ENCODE data around the gene RHBDL1. TPM values are rescaled to one million over a fixed set of nuclear protein-coding genes. Genes with fewer than 3 reads are reported as not detected.

Gene RHBDL1
- total and polyA plus RNA-seq, 10 of the 15 experiments (the other 5 are each of a cell fraction or from before 2014, with no cell fraction given), result 0.04 to 1.3 (median 0.65) TPM; not detected in 5

DNA sequence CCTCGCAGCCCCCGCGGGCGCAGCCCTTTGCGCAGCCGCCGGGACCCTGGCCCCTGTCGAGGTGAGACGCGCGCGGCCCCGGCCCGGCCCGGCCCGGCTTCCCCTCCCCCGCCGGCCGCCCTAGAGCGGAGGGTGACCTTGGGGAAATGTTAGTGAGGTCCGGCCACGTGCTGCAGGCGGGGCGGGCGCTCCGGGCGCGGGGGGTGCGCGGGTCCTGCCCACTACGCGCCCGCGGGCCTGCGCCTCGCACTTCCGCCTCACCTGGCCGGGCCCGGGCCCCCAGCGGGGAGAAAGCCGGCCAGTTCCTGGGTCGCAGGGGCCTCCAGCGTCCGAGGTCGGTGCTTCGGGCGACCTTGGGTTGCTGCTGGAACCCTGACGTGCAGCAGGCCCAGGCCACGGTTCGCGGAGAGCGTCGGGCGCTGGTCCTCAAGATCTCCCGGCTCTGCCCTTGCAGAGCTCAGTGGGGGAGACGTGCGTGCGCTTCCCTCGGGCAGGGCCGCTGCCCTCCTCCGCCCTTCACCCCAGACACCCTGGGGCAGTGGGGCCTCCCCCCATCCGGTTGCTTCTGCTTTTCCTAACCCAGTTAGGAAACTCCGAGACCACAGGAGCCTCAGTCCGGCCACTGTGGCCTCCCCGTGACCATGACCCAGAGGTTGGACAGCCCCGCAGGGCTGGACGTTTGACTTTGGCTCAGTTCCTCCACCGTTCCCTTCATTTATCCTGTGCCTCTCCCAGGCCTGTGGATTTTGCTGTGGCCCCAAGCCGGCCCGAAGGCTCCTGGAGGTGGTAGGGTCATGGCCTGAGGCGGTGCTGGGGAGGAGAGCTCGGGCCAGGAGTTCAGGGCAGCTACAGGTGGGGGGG, 33.1 kb upstream of the RHBDL1 start (continued):
- TF ChIP-seq BHLHE40 (IDR thresholded peaks at IDR 0.05; ENCODE audit: borderline replicate concordance in 1 of 2, low read depth in 2 of 2, low read length in 1 of 2) (peak; percentile 76 to 80; a peak in 3 of 4 replicates), SUPT20H (IDR thresholded peaks at IDR 0.05; ENCODE audit: borderline replicate concordance, control insufficient read depth, low read depth, low read length) (no peak), MYC (IDR thresholded peaks at IDR 0.05; ENCODE audit: insufficient read depth, insufficient read length, insufficient replicate concordance, low read length, severe bottlenecking) (peak; percentile 74), ASH2L (IDR thresholded peaks at IDR 0.05; ENCODE audit: borderline replicate concordance, low read depth) (no peak), ZBTB40 (IDR thresholded peaks at IDR 0.05; ENCODE audit: borderline replicate concordance) (no peak)
- TF ChIP-seq, protein P1, sequence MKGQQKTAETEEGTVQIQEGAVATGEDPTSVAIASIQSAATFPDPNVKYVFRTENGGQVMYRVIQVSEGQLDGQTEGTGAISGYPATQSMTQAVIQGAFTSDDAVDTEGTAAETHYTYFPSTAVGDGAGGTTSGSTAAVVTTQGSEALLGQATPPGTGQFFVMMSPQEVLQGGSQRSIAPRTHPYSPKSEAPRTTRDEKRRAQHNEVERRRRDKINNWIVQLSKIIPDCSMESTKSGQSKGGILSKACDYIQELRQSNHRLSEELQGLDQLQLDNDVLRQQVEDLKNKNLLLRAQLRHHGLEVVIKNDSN (IDR thresholded peaks at IDR 0.05; ENCODE audit: borderline replicate concordance, extremely low read length, insufficient read depth, low read depth, low read length), result peak; percentile 70
